Testis (tissue), 3 donors: ENCODE measurements around the gene KLHDC4. TPM values are rescaled to one million over a fixed set of nuclear protein-coding genes. Genes with fewer than 3 reads are reported as not detected.

Experiments
- DNase-seq: peaks from one replicate; pipeline ENCODE4 v3.0.0-alpha.2; 2019
- H3K27ac ChIP-seq, 2 donors: fragments of 200-600 bp; sonication (generic); one replicate each; pipeline ENCODE4 v1.5.1; 2019
- H3K27me3 ChIP-seq: fragments of 200-600 bp; sonication (generic); one replicate; pipeline ENCODE4 v1.5.1; 2019
- H3K36me3 ChIP-seq: fragments of 200-600 bp; sonication (generic); one replicate; pipeline ENCODE4 v1.5.1; 2017; ENCODE audit warnings: low read depth; ENCODE audit errors: missing control alignments
- H3K4me1 ChIP-seq: fragments of 200-600 bp; sonication (generic); one replicate; pipeline ENCODE4 v1.5.1; 2019
- H3K4me3 ChIP-seq, 2 donors: fragments of 200-600 bp; sonication (generic); one replicate each; pipeline ENCODE4 v1.5.1; 2017 to 2019
- H3K9me3 ChIP-seq: fragments of 200-600 bp; sonication (generic); one replicate; pipeline ENCODE4 v1.5.1; 2017
- CTCF ChIP-seq, 3 experiments: fragments of 450-650 bp in 2 of 3; fragments of 200-600 bp in 1 of 3; sonication (generic) in 1 of 3; IDR thresholded peaks; one replicate each; pipeline ENCODE4 v1.5.1; 2016 to 2019; ENCODE audit warnings: antibody characterized with exemption in 3 of 3, mild to moderate bottlenecking in 2 of 3, moderate library complexity in 1 of 3
- POLR2A ChIP-seq: fragments of 450-650 bp; IDR thresholded peaks from one replicate; pipeline ENCODE4 v1.6.1; 2017; ENCODE audit warnings: antibody characterized with exemption, mild to moderate bottlenecking, moderate library complexity
- WGBS, 2 donors: methylation state at CpG; one replicate each; pipeline ENCODE4 v1.1.5; 2018; 5-methylcytosine and 5-hydroxymethylcytosine counted together
- intact Hi-C: fragments of 100-400 bp; cut with DNase I; formaldehyde crosslinking; loops from one replicate; pipeline ENCODE4 v1.15.1; 2023; ENCODE audit warnings: low total_unique reads
- polyA plus RNA-seq: library from polyadenylated mRNA; stranded (reverse); fragments of 350-450 nt; fragmentation: Illumina TruSeq; extraction: RNeasy Lipid Tissue Mini Kit (QIAGEN cat#74804); gene quantifications from one replicate; pipeline ENCODE4 v1.2.3, GENCODE V29; 2014; ENCODE audit warnings: low read depth, low replicate concordance; ENCODE audit not compliant: insufficient read depth
- total RNA-seq, 2 donors: library from RNA; depleted of rRNA; stranded (reverse); fragments of >200 nt; gene quantifications; one replicate each; pipeline ENCODE4 v1.2.3, GENCODE V29; 2016

The KLHDC4 gene
- total and polyA plus RNA-seq, 3 donors from 2014 or later, result 60.6 to 130 (median 79.2) TPM

- Histone ChIP-seq H3K27me3 (no peaks in the 10 kb centered on the region), H3K4me1 (no peaks in the 10 kb centered on the region), H3K36me3 (no peaks in the 10 kb centered on the region), H3K27ac (no peak overlapping the region), H3K4me3 (no peak overlapping the region), H3K9me3 (no peaks in the 10 kb centered on the region)
- 94% methylated on average over 11 to 14 of the region's 14 CpGs for whole genome bisulfite sequencing, 2 donors
- no peak for TF ChIP-seq POLR2A
- TF ChIP-seq CTCF (IDR thresholded peaks at IDR 0.05), result no peak
- intact Hi-C loops, result no loop called here
- no peak for DNase-seq
Measured at GRCh38 chr16:87712184-87712762, 53.5 kb downstream of the KLHDC4 start.

GRCh38 chr16:87710887-87711286 is 54.9 kb downstream of the KLHDC4 start:
- no peaks in the 10 kb centered on the region for H3K36me3 ChIP-seq
- TF ChIP-seq CTCF (IDR thresholded peaks at IDR 0.05) (no peak), POLR2A (no peak)

GRCh38 chr16:87709677-87710076 is 56.1 kb downstream of the KLHDC4 start:
- WGBS, 2 donors, result 83 to 96% methylated on average over 6 to 12 of the region's 12 CpGs
- Histone ChIP-seq H3K27ac (no peak overlapping the region), H3K4me3 (no peak overlapping the region), H3K4me1 (no peaks in the 10 kb centered on the region), H3K36me3 (no peaks in the 10 kb centered on the region), H3K27me3 (no peaks in the 10 kb centered on the region), H3K9me3 (no peaks in the 10 kb centered on the region)
- TF ChIP-seq CTCF (IDR thresholded peaks at IDR 0.05) (no peak), POLR2A (no peak)
- intact Hi-C loops, result no loop called here
- no peak for DNase-seq

More at GRCh38 chr16:87710887-87711286, 54.9 kb downstream of the KLHDC4 start:
- H3K27ac ChIP-seq, result no peak overlapping the region
- no peaks in the 10 kb centered on the region for H3K4me1 ChIP-seq
- no peak for DNase-seq
- H3K9me3 ChIP-seq, result no peaks in the 10 kb centered on the region
- no peaks in the 10 kb centered on the region for H3K27me3 ChIP-seq
- H3K4me3 ChIP-seq, result no peak overlapping the region
- intact Hi-C loops, result no loop called here
- WGBS, 2 donors, result 93 to 94% methylated on average over 6 to 12 of the region's 12 CpGs

- Histone ChIP-seq H3K4me3 (no peak overlapping the region), H3K27me3 (no peaks in the 10 kb centered on the region), H3K27ac (no peak overlapping the region), H3K9me3 (no peaks in the 10 kb centered on the region), H3K36me3 (no peaks in the 10 kb centered on the region), H3K4me1 (no peaks in the 10 kb centered on the region)
- 95 to 97% methylated on average over 6 to 49 of the region's 49 CpGs for WGBS, 2 donors
- no peak for DNase-seq
- intact Hi-C loops, result no loop called here
- TF ChIP-seq POLR2A, result no peak
- TF ChIP-seq CTCF (IDR thresholded peaks at IDR 0.05), result no peak
Measured at GRCh38 chr16:87708881-87709638, 56.7 kb downstream of the KLHDC4 start.
